DLD1 (cell line): Measurements from ENCODE around the gene HDAC4.

Source experiments
- in situ Hi-C: cut with HindIII; loops from 2 replicates; pipeline ENCODE4 v1.10.0; 2017; ENCODE audit warnings: low sequenced_read_pairs

Gene HDAC4

DNA sequence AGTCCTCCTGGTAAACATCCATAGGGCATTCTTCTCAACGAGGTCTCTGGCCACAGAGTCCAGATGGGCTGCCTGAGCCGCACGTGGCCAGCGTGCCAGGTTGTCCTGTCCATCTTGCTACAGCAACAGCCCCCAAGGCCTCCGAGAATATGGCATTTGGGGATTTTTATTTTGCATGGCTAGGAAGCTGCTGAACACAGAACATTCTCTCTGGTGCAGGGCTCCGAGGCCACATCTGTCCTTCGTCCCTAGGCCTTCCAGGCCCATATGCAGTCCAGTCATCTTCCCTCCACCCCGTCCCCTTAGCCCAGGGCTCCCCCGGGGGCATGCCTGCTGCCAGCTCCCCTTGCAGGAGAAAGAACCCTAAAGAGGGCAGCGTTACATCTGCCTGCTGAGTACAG, 2.3 kb downstream of the HDAC4 start:
- in situ Hi-C loops = no loop called here

DNA sequence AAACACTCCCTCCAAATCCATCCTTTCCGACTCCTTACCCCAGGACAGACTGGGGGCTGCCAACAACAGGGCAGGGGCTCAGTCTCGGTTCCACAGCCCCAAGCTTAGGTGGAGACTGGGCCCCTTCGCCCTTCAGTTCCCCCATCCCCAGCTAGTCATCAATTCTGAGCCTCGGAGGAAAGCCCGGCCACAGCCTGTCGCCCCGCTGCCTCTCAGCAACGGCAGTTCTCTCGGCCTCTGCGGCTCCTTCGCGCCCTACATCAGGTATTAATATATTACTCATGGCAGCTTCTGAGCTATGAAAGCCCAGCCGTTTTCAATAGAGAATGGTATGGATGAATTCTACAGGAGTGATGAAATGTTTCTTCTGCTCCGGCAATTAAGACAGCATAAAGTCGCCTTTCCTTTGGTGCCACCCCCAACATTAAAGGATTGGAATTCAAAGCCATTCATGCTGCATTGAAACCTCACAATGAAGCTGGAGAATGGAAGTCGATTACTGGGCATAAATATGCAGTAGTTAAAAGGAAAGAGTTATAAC, 2.8 kb downstream of the HDAC4 start:
- in situ Hi-C loops = no loop called here

DNA sequence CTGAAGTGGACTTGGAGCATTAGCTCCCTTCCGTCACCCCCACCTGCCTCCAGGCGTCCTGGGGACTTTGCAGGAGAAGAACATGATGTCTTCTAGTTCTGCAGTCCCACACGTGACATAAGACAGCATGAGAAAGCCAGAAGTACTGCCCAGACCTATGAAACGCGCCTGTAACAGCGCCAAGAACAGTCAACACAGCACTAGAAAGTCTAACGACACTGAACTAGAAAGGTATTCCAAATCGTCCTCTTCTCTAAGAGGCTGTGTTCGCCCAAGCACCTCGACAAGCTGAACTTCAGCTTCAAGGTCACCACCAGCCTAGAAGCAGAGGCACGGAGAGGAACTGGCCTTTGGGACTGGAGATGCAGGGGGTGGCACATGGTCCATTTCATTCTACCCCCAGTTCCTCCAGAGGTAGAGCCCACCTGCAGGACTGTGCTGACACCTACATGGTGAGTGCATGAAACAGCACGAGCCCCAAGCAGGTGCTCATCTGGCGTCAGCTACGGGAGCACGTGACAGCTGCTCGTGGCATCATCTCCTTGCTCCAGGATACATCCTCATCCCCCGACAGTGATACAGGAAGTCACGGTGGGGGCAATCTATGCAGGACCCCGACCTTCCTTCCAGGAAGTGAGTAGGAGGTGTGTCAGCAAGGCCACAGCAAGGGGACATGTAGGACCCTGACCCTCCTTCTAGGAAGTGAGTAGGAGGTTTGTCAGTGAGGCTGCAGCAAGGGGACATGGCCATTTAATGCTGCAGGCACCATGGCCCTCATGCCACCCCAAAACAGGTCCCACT, 3.7 kb downstream of the HDAC4 start:
- in situ Hi-C loops = no loop called here

DNA sequence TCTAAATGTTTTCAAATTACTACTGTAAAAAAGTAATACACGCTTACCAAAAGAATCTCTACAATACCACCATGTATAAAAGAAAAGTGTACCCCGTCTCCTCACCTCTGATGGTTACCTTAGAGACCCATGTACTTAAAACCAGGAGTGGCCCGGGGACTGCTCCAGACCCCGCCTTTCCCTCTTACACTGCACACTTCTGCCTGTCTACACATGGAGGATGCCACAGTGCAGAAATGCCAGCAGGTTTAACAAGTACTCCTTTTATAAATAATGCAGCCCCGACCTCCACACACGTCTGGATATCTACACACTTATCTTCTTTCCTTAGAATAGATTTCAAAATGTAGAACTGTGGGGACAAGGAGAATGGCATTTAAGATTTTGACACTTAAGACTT, 5.3 kb downstream of the HDAC4 start:
- in situ Hi-C loops = no loop called here

DNA sequence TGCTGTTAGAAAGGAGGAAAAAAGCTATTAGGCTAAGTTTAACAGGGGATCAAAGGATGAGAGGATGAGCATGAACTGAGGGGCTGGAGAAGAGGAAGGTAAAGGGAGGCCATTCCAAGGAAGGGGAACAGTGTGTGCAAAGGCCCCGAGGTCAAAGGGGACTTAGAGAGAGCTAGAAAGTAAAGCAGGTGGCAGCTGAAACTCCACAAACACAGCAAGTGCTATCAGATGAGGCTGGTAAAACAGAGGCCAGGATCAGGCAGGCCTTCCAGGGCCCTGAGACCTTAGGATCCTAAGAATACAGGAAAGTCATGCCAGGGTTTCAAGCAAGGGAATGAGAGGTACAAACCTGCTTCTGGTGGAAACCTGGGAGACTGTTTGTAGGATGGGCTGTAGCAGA, 5.8 kb downstream of the HDAC4 start:
- in situ Hi-C loops = no loop called here

DNA sequence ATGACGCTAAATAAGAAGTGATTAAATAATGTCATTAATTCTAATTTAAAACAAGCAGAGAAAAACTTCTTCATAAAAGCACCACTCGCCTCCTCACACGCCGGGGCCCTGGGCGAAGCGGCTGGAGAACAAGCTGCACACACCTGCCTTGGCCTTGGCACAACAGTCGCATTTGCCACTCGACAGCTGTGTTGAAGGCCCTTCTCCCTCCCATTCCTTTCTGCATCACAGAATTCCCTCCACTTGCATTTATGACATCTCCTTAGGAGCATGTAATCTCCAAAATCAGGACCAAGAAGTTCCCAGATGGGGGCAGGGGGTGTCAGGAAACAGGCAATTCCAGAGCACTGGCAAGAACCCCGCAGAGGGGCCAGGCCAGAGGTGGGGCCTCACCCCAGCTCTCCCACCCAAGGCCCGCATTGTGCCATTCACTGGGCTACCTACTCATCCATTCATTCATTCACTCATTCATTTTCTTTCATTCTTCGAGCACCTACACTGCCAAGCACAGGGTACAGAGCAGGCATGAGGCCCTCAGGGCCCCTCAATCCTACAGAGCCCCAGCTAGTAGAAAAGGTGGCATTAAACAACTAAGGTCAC, 6.4 kb downstream of the HDAC4 start:
- in situ Hi-C loops = no loop called here

DNA sequence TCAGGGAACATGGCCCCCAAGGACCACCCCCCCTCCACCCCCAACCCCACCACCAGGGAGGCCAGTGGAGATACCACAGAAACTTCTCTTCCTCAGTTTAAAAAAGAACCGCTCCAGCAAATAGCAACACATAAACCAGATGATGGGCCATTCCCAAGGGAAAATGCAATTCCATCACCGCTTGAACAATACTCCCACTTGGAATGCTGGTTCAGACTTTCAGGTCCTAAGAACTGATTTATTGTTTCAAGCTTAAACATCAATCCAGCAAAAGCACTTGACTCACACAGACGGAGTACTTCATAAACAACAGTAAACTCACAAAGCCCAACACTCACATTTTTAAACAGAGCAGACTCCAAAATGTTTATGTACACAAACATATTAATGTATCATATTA, 6.9 kb downstream of the HDAC4 start:
- in situ Hi-C loops = no loop called here

DNA sequence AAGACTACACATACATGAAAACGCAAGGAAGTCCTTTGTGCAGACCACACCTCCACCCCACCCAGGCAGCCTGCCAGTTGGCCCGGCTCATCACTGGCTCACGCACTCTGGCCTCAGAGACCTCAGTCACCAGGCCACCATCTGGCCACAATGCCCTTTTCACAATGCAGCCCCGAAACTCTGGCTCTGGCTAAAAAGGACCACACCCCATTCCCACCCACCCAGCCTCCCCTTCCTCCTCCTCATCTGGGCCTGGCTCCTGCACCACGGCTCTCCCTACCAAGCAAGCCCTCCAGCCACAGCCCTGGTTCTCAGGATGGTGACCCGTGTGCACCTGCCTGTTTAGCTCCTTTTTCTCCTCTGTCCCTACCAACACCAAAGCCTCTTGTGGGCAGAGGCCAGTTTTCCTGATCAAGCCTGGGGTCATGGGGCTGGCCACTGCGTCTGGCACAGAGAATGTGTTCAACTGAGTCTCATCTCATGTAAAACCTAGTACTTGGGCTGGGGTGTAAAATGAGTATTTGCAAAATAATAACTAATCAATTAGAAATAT, 7.4 kb downstream of the HDAC4 start:
- in situ Hi-C loops = no loop called here

DNA sequence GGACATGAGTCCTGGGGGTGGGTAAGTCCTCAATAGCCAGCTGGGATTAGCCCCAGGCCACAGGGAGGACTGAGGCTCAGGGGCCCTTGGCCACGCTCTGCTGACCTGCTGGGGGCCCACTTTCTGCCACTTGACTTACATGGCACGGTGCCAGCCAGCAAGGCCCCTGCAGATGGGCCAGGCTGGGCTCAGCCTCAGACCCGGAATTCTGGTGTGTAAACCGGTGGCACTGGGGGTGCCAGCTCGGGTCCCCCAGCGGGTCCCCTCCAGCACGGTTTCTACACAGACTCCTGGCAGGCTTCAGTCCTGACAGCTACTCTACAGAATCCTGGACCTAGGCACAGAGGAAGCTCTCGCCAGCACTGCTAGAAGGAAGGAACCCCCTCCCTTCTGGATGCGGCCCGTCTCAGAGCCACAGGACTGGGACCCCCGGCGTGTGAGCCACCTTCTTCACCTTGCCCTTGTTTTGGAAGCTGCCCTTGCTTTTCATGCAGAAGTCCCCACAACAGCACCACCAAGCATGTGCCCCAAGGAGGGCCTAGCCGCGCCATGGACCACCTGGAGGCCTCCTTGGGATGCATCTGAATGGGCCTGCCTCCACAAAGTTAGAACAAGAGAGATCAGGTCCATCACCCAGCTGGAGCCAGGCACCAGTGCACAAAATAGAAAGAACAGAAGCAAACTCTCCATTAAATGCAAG, 8.0 kb downstream of the HDAC4 start:
- in situ Hi-C loops = no loop called here

DNA sequence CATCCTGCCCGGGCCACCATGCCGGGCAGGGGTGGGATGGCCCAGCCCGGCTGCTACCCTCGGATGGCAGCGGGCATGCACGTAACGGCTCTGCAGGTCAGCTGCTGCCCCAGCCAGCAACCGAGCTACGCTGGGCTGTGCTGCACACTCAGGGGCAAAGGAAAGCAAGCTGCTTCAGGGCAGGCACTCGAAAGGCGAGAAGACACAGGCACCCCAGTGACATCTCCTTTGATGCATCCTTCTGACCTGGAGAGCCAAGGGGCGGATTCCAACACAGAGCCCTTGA, 8.8 kb downstream of the HDAC4 start:
- in situ Hi-C loops = no loop called here

DNA sequence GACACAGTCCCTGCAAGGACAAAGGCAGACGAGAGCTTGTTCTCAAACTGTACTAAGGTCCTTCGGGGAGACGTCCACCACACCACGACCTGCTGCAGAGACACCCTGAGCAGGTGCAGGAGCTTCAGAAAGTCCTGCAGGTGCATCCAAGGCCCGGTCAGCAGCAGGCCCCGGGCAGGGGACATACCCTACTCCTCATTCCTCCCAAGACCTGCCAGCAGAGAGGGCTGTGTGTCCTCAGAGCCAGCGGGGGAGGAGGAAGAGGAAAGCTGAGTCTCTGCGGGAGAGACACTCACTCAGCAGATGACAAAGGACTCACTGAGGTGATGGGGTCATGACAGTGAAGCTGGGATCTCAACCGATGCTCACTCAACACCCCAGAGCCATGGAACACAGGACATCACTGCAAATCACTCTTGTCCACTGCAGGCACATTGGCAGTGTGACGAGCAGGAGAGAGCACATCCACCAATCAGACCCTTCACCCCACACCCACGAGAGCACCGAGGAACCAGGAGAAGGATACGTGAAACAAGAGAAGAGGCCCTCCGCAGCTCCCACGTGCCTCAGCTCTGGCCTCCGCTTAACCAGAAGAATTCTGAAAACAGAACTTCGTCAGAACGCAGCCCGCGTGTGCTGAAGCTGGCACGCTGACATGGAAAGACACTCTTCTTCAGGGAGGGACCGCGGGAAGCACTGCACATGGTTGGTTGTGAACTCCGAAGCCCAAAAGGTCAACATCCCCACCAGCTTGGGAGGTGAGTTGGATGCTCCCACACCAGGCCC, 9.3 kb downstream of the HDAC4 start:
- in situ Hi-C loops = no loop called here

DNA sequence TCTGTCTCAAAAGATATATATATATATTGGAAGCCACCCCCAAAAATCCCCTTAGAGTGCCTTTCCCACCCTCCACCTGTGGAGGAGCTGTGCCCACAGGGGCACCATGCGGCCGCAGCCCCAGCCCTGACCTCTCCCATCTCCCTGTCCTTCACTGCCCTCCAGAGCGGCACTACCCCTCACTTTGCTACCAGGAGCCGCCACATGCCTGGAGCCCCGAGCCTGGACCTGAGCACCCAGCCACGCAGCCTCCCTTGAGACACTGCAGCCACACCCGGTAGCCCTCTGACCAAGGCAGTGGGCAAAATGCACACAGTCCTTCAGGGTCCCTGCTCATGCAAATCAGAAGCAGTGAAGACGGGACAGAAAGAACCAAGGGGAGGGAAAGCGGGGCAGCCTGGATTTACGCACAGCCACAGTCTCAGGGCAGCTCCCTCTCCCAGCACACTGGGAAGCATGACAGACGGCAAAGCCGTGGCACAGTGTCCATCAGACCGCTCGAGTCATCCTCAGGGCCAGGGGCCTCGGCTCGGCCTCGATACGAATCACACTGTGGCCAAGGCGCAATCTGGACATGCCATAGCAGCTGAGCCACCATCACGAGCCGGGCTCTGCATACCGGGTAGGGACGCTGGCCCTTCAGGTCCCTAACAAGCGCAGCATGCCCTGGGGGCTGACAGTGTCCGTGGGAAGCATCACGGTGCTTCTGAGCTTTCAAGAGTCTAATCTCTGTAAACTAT, 10.1 kb downstream of the HDAC4 start:
- in situ Hi-C loops = no loop called here

DNA sequence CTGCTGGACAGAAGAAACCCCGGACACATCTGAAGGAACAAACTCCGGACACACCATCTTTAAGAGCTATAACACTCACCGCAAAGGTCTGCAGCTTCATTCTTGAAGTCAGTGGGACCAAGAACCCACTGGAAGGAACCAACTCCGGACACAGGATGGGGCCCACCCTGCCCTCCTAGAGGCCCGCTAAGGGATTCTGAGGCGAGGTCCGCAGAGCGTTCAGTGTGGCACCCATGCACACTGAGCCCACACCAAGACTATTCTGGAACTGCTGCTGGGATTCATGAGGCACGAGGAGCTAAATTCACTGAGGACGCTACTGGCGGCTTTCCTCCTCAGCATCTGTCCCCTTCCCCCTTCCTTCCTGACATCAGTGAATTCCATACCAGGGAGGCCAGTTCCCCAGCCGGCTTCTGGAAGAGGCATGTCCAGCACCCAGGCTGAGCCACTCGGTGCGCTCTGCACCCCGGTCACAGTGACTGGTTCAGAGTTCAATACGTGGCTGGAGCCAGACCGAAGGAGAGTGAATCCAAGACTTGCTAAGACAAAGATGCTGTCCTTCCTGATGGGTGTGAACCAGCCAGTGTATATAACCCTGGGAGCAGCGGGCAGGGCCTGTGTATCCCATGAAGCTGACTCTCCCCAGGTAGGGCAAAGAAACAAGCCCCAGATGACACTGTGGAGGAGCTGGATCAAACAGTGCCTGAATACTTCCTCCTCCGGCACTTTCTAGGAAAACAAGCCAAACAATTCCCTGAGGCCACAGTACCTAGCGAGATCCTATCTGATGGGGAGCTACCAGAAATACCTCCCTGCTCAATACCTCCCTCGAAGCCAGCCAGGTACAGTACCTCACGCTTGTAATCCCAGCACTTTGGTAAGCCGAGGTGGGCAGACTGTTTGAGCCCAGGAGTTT, 11.1 kb downstream of the HDAC4 start:
- in situ Hi-C loops = no loop called here

DNA sequence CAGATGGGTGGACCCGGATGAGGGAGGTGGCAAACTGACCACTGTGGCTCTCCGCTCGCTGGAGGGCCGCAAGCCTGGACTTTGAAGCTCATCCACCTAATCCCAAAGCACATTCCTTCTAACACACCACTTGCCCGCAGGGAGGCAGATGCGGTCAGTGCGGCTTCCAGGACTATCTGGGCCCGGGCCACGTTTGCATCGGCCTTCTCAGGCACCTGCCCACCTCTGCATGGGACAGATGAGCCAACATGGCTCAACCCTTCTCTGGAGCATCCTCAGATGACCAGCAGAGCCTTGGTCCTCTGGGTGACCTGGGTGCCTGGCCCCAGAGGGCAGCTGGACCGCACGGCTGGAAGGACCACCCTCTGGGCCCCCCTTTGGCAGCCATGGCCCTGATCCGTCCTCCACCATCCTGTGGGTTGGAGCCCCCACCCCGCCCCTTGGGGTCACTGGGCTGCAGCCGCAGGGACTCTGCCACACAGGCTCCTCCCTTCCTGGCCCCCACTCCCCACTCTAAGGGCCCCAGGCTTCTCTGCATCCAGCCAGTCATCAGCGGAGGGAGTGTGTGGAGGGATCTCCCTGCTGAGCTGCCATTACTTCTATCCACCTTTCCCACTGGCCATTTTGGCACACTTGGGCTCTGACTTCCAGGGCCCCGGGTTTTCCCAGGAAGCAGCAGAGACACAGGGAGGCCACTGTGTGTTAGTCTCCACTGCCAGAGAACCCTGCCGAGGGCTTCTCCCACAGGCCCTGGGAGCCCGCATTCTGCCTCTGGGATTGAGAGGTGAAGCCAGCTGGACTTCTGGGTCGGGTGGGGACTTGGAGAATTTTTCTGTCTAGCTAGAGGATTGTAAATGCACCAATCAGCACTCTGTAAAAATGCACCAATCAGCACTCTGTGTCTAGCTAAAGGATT, 12.3 kb downstream of the HDAC4 start:
- in situ Hi-C loops = no loop called here

DNA sequence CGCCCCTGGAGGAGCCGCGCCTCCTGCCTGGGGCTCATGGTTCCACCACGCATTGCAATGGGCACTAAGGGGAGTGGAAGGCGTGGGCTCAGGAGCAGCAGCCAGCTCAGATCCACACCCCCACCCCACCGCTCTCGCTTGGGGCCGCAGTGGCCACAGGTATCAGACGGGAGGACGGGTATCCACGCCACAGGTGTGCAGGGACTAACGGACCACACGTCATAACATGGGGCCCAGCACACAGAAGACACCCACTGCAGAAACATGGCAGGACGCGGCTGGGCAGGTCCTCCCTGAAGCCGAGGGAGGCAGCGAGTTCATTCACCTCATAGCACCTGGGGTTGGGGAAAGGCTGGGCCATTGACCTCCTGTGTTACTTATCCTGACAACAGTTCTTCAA, 13.0 kb downstream of the HDAC4 start:
- in situ Hi-C loops = no loop called here

DNA sequence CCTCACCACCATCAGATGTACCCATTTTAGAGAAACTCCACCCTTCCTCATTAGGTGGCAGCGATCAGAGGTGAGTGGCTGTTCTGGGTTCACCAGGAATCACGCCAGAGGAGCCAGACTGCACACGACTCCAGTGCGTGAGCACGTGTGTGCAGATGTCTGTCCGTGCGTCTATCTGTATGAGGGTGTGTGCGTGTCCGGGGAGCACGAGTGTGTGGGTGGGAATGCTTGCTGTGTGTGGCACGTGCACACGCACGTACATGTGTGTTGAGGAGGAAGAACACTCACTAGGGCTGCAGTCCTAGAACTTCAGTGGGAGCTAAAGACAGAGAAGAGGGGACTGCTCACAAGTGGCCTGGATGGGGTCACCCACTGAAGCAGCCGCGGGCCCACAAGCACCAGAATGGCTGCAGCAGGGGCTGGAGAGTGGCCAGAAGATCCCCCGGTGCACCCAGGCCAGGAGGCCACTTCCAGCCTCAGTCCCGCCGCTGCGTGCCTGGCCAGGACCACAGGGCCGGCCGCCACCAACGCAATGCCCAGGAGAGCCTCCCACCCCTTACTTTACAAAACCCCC, 13.9 kb downstream of the HDAC4 start:
- in situ Hi-C loops = no loop called here

DNA sequence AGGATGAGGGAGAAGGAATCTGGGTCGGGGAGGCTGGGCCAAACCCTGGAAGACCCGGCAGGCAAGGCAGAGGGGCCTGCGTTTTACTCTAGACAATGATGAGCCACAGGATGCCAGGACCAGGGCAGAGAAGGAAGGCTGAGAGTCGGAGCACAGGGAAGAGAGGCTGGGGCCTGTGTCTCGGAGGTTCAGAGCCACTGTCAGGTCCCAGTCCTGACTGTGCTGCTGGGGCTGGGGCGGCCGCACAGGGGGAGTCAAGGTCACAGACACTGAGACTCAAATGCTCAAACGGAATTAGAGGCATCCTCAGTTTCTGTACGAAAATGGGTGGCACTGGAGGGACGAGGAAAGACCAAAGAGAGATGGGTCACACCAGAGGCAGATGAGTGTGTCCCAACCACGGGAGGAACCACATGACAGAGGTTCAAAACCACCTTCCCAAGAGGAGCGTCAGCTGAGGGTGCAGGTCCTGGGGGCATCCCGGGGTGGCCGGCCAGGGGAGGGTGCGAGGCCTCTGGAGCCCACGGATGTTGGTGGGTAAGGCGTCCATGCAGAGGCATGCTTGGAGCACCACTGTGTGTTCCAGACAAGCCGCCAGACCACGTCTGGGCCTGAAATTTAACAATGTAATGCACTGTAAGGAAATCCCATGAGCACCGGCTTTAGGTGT, 14.7 kb downstream of the HDAC4 start:
- in situ Hi-C loops = no loop called here
